Pons (tissue), 1 donor: ENCODE measurements around the gene NIPBL.
"Not testable (repeated sequence)": the region's sequence is repeated elsewhere in the genome, so short reads cannot be mapped to it uniquely, and the experiment has no call there.

ENCODE experiments used
- DNase-seq: peaks from one replicate; pipeline ENCODE4 v3.0.0-alpha.2; 2016; ENCODE audit warnings: low spot score

NIPBL gene

DNA sequence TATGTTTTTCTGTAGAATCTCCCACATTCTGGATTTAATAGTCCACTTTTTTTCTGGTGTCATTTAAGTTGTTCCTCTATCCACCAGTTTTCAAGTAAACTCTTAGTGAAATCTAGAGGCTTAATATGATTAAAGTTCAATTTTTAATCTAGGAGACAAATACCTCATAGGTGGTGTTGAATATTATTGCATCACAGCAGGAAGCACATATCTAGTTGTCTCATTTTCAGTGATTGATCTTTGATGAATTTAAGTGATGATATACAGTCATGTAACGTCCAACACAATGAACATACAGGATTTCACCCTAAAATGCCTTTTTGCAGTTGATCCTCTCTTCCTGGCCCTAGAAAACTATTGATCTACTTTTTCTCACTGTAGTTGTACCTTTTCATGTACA is 152.3 kb downstream of the NIPBL start:
- DNase-seq = no peak

DNA sequence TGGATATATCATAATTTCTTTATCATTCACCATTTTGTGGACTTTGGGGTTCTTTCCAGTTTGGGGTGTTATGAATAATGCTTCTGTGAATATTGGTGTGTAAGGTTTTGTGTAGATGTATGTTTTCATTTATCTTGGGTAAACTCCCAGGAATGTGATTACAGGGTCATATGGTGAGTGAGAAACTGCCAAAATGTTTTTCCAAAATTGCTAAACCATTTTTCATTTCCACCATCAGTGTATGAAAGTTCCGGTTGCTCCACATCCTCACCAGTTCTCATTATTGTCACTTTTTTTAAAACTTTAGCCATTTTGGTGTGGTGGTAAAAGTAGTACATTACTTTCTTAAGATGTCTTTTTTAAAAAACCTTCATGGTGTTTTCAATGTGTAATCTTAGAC is 152.9 kb downstream of the NIPBL start:
- no peak for DNase-seq

DNA sequence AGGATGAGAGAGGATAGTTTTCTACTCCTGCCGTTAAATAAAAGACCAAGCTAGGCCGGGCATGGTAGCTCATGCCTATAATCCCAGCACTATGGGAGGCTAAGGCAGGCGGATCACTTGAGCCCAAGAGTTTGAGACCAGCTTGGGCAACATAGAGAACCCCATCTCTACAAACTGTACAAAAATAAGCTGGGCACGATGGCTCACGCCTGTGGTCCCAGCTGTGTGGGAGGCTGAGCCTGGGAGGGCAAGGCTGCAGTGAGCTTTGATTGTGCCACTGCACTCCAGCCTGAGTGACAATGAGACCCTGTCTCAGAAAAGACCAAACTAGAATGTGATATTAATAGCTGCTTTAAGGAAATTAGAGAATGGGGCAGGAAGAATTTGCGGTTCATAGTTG is 158.4 kb downstream of the NIPBL start:
- DNase-seq = peak; percentile 46

DNA sequence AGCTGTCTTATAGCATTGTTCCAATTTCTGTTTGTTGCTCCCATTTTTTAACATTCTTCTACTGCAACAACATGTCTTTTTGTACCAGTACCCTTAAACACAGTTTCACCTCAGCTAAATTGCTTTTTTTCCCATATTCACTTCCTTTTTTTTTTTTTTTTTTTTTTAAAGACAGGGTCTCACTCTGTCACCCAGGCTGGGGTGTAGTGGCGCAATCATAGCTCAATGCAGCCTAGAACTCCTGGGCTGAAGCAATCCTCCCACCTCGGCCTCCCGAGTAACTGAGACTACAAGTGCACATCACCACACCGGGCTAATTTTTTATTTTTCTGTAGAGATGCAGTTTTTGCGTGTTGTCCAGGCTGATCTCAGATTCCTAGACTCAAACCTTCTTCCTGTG is 161.3 kb downstream of the NIPBL start:
- DNase-seq = no peak

DNA sequence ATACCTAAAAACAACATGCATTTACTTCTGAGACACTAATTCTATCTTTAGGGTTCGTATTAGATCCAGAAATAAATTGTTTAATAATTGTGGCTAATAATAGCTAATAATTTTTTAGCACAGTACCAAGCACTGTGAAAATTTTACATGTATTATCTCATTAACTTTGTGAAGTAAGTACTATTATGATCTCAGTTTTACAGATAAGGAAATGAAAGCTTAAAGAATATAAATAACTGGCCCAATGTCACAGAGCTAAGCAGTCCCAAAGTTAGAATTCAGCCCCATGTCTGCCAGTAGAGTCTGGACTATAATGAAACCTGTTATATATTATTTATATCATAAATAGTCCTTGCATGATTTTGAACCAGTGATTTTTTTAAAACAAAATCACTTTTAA is 163.3 kb downstream of the NIPBL start:
- no peak for DNase-seq

DNA sequence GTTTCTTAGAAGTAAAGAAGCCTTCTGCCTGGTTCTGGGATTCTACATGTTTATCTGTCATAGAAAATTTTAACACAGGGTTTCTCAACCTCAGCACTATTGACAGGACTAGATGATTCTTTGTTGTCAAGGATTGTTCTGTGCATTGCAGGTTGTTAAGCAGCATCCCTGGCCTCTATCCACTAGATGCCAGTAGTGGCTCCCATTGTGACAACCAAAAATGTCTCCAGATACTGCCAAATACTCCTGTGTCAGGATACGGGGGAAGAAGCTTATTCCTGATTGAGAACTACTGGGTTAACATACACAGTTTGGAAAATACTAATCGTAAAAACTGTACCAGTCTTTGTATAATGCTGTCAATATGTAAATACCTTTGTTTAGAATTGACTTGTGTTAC is 167.1 kb downstream of the NIPBL start:
- DNase-seq = peak; percentile 92

DNA sequence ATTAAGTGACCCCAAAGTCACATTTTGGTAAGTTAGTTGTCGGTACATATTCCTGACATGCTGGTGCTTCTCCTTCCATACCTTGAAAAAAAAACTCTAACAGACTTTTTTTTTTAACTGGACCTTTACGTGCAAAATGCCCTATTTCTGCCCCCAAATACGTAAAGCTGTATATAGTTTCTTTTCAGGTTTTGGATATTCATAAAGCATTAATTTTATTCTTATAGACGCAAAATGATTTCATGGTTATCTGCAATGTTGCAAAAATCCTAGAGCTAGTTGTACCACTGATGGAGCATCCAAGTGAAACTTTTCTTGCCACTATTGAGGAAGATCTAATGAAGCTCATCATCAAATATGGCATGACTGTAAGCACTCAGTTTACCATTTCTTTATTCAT is 167.6 kb downstream of the NIPBL start:
- no peak for DNase-seq

DNA sequence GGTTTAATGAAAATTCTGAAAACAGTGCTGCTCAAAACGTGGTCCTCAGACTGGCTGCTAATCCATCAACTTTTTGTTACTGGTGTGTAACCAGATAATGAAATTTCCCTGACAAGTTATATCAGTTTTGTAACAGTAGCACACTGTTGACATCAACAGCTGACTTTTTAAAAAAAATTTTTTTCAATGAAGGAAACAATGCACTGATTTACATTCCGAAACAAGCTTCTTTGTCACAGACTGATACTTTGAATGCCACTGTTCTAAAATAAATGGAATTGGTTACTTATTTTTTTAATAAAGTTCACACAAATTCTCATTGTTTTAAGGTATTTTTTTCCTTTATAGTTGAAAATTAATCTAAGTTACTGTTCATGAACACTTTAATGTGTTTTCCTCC is 169.1 kb downstream of the NIPBL start:
- peak; percentile 94 for DNase-seq

DNA sequence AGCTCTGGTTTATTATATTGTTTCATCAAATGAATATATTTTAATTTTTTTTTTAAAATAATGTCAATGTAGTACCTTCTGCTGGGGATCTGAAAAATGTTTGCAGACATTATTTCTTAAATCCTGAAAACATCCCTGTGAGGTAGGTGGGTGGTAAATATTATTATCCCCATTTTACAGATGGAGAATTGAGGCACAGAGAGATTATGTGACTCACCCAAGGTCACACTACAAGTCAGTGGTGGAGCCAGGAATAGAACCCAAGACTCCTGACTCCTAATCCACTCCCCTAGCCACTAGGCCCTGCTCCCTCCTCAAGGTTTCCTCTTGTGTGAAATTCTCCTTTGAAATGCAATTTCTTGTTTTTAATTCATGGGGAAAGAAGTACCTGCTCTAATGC is 171.4 kb downstream of the NIPBL start:
- no peak for DNase-seq

DNA sequence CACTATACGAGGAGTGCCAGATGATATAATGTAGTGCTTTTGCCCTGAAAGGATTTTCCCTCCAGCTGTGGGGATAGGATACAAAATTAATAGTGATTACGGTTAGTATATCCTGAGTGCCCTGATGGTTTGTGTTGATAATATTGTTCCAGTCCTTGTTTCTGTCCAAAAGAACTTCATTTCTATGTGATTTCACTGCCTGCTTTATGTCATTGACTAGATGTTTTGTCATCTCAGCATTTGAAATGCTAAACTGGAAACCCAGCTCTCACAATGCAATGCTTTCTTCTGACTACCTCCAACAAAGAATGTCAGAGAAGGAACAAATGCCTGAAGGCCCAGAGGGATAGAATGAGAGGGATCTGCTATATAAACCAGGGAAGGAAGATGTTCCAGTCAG is 177.8 kb downstream of the NIPBL start:
- peak; percentile 93 for DNase-seq

DNA sequence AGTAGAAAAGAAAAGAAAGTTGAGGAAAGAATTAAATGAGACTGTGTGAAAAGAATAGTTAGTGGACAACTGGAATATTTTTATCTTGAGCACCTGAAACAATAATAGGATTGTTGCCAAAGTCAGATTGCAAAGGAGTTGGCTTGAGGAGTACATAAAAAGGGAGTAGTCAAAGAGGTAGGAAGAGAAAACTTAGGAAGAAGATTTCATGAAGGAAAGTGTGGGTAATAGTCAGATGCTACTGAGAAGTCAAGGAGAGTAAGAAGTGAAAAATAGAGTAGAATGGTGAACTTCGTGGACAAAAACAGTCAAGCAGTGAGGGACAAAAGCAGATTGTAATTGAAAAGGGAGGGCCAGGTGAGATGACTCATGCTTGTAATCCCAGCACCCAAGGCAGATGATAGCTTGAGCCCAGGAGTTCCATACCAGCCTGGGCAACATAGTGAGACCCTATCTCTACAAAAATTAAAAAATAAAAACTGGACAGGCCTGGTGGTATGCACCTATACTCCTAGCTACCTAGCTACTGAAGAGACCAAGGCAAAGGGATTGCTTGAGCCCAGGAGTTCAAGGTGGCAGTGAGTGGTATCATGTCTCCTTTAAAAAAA is 178.9 kb downstream of the NIPBL start:
- no peak for DNase-seq

DNA sequence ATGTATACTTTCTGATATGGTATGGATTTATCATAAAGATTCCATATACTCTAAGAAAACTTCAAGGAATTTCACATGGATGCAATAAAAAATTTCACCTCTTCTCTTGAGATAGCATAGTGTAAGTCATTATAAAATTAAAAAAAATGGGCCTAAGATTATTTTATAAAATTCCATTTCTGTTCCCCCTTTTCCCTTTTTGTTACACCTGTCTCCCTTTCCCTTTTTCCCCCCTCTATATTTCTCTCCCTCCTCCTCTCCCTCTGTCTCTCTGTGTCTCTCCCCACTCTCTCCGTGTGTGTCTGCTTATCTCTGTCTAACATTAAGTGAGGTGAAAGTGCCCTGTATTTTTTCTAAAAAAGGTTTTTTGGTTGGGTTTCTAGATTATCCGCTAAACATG is 180.2 kb downstream of the NIPBL start:
- DNase-seq = no peak

DNA sequence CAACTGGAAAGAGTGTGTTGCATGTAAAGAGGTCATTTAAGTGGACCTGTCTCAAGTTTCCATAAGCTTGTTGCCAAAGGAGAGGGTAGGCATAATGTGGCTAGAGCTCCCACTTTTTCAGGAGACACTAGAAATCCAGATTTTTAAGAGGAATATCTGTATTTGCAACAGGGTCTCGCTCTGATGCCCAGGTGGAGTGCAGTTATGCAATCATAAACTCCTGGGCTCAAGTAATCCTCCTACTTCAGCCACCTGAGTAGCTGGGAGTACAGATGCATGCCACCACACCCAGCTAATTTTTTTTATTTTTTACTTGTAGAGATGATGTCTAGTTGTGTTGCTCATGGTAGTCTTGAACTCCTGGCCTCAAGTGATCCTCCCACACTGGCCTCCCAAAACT is 183.5 kb downstream of the NIPBL start:
- no peak for DNase-seq

DNA sequence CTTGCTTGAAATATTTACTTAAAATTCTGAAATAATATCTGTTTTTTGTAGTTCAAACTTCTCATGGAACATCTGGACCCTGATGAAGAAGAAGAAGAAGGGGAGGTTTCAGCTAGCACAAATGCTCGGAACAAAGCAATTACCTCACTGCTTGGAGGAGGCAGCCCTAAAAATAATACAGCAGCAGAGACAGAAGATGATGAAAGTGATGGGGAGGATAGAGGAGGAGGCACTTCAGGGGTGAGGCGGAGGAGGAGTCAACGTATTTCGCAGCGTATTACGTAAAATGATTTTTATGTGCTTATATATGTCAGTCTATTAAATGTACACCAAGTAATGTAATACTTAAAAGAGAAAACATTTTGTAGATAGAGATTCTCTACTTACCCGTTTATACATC is 187.2 kb downstream of the NIPBL start:
- DNase-seq = no peak

DNA sequence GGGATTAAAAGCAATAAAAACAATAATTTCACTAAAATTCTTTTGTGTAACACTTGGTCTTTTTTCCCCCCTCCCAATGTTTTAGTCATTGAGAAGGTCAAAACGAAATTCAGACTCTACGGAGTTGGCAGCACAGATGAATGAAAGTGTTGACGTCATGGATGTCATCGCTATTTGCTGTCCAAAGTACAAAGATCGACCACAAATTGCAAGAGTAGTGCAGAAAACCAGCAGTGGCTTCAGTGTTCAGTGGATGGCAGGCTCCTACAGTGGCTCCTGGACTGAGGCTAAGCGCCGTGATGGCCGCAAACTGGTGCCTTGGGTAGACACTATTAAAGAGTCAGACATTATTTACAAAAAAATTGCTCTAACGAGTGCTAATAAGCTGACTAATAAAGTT is 187.9 kb downstream of the NIPBL start:
- DNase-seq = no peak

DNA sequence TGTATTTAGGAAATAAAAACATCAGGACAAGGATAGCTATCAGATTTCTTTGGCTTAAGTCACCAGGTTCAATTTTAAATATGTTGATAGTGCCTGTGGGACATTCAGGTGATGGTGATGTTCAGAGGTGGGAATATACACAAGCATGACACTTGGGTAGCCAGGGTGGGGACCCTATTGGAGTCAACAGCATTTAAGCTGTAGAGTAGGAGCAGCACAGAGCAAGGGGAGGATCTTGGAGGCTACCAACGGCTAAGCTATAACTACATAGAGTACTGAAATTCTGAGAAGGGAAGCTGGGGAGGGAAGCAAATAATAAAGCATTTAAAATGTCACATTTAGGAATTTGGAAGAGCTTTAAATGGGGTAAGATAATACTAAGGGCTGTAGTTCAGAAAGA is 194.9 kb downstream of the NIPBL start:
- DNase-seq = no peak

DNA sequence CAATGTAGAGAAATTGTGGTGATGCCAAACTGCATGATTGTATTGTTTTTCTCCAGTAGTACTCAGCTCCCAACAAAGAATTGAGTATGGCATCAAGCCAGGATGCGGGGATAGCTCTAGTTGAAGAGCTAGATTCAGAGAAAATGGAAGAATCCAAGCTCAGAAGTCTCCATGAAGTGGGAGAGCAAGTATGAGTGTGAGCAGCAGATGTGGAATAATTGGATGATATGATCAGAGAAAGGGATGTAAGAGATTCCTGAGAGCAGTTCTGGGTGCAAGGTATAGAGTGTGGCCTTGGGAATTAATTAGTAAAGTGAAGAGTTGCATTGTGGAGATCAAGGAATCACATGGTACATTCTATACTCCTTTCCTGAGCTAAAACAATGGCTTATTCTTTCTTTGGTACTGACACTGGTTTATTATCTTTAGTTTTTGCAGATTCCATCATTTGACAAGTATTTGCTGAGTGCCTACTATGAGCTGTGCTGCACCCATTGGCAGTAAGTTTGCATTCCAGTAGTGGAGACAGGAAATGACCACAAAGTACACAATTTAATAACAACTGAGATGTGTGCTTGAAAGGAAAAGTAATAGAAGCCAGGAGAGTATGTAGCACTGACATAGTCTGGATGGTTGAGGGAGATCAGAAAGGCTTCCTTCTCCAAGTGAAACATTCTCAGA is 195.5 kb downstream of the NIPBL start:
- peak; percentile 94 for DNase-seq

DNA sequence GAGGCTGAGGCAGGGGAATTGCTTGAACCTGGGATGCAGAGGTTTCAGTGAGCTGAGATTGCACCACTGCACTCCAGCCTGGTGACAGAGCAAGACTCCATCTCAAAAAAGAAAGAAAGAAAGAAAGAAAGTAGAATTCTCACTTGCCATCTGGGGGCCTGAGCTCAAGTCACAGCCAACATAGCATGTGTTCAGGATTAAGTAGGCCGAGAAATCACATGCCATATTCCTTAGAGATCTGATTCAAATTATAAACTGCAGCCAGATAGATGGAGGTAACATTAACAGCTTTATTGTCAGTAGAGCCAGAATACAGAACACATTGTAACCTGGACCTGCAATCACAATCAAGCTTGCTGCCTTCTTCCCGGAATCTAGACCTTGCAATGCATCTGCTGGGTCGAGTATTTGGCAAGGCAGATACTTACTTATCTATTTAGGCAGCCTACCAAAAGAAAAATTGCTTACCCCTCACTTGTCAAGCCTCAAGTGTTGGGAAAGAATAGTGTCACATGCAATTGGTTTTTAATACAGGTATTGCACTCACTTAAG is 198.9 kb downstream of the NIPBL start:
- no peak for DNase-seq

DNA sequence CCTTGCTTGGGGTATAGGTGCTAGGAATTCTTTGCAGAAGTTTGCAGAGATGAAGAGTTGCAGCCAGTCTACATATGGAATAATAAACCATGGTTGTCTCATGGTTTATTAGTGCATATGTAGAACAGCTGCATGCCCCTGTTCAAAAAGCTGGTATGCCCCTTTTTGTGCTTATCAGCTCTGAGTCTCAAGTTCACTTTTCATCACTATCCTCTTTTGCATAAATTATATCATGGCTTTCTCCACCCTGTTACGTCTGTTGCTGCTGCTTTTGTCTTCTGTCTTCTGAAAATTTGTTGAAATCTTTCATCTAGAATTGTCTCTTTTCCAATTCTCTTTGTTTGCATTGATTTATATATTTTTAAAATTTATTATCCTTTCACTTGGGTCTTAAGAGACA is 200.6 kb downstream of the NIPBL start:
- no peak for DNase-seq

DNA sequence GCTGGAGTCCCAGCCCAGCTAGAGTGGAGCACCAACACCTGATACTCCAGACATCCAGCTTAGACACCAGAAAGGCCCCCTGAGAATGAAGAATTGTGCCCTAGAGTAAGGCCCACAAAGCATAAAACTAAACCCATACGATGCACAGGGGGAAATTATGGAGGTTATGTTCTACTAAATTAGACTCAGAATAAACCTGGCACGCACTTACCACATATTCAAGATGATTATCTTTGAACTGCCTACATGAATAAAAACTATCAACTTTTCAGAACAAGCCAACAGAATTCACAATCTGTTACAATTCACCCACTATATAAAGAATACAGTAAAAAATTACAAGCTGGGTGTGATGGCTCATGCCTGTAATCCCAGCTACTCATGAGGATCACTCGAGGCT is 204.1 kb downstream of the NIPBL start:
- DNase-seq = no peak

DNA sequence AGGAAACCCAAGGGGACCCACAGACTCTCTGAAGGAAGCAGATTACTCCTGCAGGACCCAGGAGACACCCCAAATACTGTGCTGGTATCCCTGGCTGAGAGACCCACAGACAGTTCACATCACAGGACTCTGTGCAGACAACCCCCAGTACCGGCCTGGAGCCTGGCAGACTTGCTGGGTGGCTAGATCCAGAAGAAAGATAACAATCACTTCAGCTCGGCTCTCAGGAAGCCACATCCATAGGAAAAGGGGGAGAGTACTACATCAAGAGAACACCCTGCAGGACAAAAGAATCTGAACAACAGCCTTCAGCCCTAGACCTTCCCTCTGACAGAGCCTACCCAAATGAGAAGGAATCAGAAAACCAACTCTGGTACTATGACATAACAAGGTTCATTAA is 206.4 kb downstream of the NIPBL start:
- not testable (repeated sequence) for DNase-seq

DNA sequence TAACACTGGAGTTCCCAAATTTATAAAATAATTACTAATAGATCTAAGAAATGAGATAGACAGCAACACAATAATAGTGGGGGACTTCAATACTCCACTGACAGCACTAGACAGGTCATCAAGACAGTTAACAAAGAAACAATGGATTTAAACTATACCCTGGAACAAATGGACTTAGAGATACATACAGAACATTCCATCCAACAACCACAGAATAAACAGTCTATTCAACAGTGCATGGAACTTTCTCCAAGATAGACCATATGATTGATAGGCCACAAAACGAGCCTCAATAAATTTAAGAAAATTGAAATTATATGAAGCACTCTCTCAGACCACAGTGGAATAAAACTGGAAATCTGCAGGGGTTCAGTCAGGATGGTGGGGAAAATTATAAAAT is 209.5 kb downstream of the NIPBL start:
- not testable (repeated sequence) for DNase-seq

DNA sequence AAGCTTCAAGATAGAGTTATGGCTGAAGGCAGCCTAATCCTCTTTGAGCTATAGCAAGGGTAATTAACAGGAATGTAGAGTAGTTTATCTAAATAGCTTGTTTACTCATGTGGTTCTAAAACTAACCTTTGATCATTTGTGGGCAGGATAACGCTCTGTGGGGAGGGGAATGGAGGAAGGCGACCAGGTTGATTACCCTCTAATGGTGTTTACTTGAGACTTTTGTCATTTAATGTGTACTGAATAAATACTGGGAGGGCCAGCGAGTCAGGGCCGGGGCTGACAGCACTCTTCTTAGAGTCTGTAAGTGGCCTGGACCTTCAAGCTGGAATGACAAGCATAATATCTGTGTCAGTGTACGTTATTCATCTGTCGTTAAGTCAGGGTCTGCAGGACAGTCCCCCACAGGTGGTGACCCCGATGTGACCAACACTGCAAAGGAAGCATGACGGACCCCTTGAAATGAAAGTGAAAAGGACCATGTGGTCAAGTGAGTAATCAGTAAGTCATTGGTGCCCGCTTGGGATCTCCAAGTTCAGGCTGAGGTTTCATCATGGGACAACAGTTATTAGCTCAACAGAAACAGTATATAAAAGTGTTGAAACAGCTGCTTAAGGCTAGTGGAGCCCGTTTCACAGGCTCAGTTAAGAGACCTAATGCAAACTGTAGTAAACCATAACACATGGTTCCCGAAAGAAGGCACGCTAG is 210.1 kb downstream of the NIPBL start:
- DNase-seq = no peak
